Activated CD4-positive, CD25-positive, alpha-beta regulatory T cell treated with anti-CD3 and anti-CD28 coated beads, Interleukin-2, amount 50 U/mL, for 72 hours (primary cell): ENCODE results near the gene FOXF1.

ENCODE experiments used
- DNase-seq: peaks from one replicate; pipeline ENCODE4 v3.0.0; 2021

FOXF1 gene

GRCh38 chr16:86519007-86519648, 8.8 kb downstream of the FOXF1 start:
- DNase-seq: no peak

GRCh38 chr16:86519649-86520316, 9.5 kb downstream of the FOXF1 start:
- peak; percentile 62 for DNase-seq

GRCh38 chr16:86520317-86521210, 10.2 kb downstream of the FOXF1 start:
- no peak for DNase-seq

- DNase-seq: no peak
Observed at GRCh38 chr16:86521236-86522197, 11.2 kb downstream of the FOXF1 start.

- DNase-seq: no peak
Observed at GRCh38 chr16:86522634-86523033, 12.3 kb downstream of the FOXF1 start.

- DNase-seq: no peak
Observed at GRCh38 chr16:86523166-86523740, 12.9 kb downstream of the FOXF1 start.

- no peak for DNase-seq
Observed at GRCh38 chr16:86524029-86524428, 13.7 kb downstream of the FOXF1 start.

- no peak for DNase-seq
Observed at GRCh38 chr16:86525696-86526095, 15.4 kb downstream of the FOXF1 start.

- no peak for DNase-seq
Observed at GRCh38 chr16:86527366-86527765, 17.0 kb downstream of the FOXF1 start.

GRCh38 chr16:86528061-86528929, 18.0 kb downstream of the FOXF1 start:
- DNase-seq: no peak

GRCh38 chr16:86529160-86529559, 18.8 kb downstream of the FOXF1 start:
- DNase-seq: no peak

- no peak for DNase-seq
Observed at GRCh38 chr16:86530251-86531190, 20.2 kb downstream of the FOXF1 start.

- DNase-seq: no peak
Observed at GRCh38 chr16:86531191-86531545, 20.8 kb downstream of the FOXF1 start.

GRCh38 chr16:86531641-86532525, 21.6 kb downstream of the FOXF1 start:
- DNase-seq: no peak

- no peak for DNase-seq
Observed at GRCh38 chr16:86532526-86532815, 22.1 kb downstream of the FOXF1 start.

- DNase-seq: no peak
Observed at GRCh38 chr16:86533076-86533475, 22.7 kb downstream of the FOXF1 start.

- no peak for DNase-seq
Observed at GRCh38 chr16:86533767-86534351, 23.5 kb downstream of the FOXF1 start.

- no peak for DNase-seq
Observed at GRCh38 chr16:86534779-86535615, 24.7 kb downstream of the FOXF1 start.
